Fibroblast of pulmonary artery (primary cell): ENCODE results near the gene PRODH.

Experiments
- DNase-seq: peaks from one replicate; pipeline ENCODE4 v3.0.0-alpha.2; 2010; ENCODE audit warnings: low read depth
- H3K4me3 ChIP-seq: replicated peaks from 2 replicates; pipeline ENCODE4 v1.5.1; 2011; ENCODE audit warnings: low read depth, mild to moderate bottlenecking, control low read depth, low read length, moderate library complexity
- TF ChIP-seq, protein P1 (sequence below): IDR thresholded peaks from 2 replicates; pipeline ENCODE4 v1.5.1; 2011; ENCODE audit warnings: mild to moderate bottlenecking, control low read depth, low read length, inconsistent platforms; ENCODE audit errors: missing control alignments

The PRODH gene, protein sequence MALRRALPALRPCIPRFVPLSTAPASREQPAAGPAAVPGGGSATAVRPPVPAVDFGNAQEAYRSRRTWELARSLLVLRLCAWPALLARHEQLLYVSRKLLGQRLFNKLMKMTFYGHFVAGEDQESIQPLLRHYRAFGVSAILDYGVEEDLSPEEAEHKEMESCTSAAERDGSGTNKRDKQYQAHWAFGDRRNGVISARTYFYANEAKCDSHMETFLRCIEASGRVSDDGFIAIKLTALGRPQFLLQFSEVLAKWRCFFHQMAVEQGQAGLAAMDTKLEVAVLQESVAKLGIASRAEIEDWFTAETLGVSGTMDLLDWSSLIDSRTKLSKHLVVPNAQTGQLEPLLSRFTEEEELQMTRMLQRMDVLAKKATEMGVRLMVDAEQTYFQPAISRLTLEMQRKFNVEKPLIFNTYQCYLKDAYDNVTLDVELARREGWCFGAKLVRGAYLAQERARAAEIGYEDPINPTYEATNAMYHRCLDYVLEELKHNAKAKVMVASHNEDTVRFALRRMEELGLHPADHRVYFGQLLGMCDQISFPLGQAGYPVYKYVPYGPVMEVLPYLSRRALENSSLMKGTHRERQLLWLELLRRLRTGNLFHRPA

DNA sequence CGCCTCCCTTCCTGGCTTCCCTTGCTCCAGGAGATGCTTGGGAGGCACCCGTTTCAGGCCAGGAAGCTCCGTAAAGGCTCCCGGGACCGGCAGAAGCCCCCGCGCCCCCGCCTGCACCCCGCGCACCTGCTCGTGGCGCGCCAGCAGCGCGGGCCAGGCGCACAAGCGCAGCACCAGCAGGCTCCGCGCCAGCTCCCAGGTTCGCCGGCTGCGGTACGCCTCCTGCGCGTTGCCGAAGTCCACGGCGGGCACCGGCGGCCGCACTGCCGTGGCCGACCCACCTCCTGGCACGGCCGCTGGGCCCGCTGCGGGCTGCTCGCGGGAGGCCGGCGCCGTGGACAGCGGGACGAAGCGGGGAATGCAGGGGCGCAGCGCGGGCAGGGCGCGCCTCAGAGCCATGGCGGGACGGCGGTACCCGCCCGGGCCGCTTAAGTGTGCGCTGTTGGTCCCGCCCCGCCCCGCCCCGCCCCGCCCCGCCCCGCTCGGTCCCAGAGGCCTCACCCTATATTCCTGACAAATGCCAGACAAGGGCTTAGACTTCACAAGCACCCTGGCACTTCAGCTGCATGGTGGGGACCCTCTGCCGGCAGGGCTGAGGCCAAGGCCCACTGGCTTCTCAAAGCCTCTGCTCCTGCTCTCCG, at the start of gene PRODH:
Gene PRODH, minus strand, starts transcription at position 405 of the 641 bp plus-strand sequence. Its CDS starts 6 bp downstream, at position 399.
- H3K4me3 ChIP-seq = no peak within 1 kb of the TSS
- TF ChIP-seq, protein P1, sequence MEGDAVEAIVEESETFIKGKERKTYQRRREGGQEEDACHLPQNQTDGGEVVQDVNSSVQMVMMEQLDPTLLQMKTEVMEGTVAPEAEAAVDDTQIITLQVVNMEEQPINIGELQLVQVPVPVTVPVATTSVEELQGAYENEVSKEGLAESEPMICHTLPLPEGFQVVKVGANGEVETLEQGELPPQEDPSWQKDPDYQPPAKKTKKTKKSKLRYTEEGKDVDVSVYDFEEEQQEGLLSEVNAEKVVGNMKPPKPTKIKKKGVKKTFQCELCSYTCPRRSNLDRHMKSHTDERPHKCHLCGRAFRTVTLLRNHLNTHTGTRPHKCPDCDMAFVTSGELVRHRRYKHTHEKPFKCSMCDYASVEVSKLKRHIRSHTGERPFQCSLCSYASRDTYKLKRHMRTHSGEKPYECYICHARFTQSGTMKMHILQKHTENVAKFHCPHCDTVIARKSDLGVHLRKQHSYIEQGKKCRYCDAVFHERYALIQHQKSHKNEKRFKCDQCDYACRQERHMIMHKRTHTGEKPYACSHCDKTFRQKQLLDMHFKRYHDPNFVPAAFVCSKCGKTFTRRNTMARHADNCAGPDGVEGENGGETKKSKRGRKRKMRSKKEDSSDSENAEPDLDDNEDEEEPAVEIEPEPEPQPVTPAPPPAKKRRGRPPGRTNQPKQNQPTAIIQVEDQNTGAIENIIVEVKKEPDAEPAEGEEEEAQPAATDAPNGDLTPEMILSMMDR = no peak
- DNase-seq = no peak

DNA sequence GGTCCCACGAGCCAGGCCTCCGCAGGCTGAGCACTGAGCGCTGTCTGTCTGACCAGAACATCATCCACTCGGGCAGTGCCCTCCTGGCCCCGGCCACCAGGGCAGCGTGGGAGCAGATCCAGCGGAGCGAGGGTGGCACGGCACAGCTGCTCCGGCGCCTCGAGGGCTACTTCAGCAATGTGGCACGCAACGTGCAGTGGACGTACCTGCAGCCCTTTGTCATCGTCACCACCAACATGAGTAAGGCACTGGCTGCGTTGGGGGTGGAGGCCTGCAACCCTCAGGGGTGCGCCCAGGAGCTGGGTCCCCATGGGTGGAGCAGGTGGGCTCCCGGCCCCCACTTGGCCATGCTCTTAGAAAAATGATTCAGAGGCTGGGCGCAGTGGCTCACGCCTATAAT, 49.7 kb upstream of the PRODH start:
- no peak overlapping the region for H3K4me3 ChIP-seq
- no peak for DNase-seq
- TF ChIP-seq, protein P1 = no peak

DNA sequence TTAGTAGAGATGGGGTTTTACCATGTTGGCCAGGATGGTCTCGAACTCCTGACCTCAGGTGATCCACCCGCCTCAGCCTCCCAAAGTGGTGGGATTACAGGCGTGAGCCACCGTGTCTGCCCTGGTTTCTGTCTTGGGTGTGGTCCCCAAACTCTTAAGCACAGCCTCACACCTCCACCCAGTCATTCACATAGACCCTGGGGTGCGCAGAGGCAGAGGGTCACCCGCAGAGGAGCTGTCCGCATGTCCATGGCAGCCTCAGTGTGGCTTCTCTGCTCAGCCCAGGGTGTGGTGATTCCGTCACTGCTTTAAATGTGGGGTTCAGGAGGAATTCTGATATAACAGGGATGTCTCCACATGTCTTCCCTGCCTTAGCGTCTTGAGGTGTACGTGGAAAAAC, 48.5 kb upstream of the PRODH start:
- TF ChIP-seq, protein P1 = no peak
- no peak overlapping the region for H3K4me3 ChIP-seq
- DNase-seq = no peak

DNA sequence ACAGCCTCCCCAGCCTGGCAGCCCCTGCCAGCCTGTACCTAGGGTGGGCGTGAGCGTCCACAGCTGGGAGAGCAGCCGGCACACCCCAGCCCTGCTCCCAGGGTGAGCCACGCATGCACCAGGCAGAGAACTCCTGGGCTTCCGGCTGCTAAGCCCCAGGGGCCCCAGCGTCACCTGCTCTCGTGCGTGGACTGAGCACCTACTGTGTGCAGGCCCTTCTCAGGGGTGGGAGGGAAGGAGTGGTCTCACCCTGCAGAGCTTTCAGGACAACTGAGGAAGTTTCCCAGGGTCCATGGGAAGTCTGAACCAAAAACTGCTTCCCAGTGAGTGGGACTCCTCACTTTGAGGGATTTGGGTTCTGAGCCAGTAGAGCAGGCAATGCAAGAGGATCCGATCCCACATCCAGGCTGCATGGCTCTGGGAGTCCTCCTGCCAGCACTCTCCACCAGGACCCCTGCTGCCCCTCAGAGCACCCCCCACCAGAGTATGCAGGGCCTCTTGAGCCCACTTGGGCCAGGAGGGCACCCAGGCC, 47.1 kb upstream of the PRODH start:
- no peak overlapping the region for H3K4me3 ChIP-seq
- DNase-seq = no peak
- TF ChIP-seq, protein P1 = no peak

DNA sequence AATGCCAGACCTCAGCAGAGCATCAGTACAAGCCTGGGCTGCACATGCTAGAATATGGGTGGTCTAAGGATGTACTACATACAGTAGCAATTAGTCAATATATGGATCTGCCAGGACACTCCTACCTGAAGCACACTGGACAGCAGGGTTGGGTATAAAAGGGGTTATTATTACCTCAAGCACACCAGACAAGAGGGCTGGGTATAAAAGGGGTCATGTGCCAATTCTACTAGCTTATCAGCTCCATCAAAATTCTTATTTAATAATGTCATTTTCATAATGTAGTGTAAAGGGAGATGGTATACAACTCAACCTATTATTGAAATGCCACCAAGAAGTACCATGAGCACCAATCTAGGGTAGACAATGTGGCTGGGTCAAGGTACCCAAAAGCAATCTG, 44.7 kb upstream of the PRODH start:
- DNase-seq = no peak
- H3K4me3 ChIP-seq = no peak overlapping the region
- TF ChIP-seq, protein P1 = no peak

DNA sequence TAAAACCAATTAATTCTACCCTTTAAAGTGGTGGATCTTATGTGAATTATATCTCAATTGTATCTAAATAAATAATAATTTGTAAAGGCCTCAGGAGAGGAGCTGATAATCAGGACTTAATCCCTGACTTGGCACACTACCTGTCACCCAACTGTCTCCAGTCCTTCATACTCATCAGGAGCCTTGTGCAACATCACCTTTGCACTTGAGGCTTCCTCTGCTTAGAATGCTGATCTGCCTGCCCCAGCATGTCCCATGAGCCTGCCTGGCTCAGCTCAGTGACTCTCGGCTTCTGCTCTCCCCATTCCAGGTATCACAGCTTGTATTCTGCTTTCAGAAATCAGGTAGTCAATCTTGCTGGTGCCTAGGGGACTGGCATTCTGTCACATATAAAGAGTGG, 43.9 kb upstream of the PRODH start:
- DNase-seq = no peak
- H3K4me3 ChIP-seq = no peak overlapping the region
- TF ChIP-seq, protein P1 = no peak
